ENCODE data around the gene OVOL3.
"Not testable (repeated sequence)": the region's sequence is repeated elsewhere in the genome, so short reads cannot be mapped to it uniquely, and the experiment has no call there.

The OVOL3 gene

DNA sequence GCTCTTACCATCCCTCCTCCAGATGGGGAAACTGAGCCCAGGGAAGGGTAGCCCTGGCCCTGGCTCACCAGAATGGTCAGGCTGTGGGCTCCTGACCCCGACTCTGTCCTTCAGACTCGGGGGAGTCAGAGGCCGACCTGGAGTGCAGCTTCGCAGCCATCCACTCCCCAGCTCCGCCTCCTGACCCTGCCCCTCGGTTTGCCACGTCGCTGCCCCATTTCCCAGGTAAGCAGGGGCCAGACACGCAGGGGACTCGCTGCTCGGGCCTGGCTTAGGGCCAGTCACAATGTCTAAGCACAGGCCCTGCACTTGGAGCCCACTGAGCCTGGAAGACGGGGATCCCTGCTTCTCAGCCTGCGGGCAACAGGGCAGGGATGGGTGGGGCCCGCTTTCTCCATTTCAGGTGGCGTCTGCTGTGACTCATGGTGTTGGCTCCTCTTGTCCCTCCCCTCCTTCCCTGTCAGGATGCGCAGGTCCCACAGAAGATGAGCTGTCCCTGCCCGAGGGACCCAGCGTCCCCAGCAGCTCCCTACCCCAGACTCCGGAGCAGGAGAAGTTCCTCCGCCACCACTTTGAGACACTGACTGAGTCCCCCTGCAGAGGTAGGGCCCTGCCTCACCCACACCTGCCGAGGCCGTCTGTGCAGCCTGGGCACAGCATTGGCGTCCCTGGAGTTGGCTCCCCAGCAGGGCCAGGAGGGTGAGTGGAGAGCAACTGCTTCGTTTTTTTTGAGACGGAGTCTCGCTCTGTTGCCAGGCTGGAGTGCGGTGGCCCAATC is 9.2 kb upstream of the OVOL3 start:
- no peak for DNase-seq

DNA sequence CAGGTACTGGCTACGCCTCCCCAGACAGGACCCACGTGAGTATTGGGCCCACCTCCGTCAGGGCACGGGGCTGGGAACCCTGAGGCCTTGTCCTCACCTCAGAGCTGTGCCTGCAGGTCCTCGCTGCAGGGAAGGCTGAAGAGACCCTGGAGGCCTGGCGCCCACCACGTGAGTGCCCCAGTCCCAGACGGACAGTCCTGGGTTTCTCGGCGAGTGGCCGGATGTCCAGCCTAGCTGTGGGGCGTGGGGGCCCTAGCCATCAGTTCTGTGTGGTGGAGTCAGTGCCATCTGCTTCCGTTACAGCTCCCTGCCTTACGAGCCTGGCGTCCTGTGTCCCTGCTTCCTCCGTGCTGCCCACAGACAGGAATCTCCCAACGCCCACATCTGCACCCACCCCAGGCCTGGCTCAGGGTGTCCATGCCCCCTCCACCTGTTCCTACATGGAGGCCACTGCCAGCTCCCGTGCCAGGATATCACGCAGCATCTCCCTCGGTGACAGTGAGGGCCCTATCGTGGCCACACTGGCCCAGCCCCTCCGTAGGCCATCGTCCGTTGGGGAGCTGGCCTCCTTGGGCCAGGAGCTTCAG is 7.8 kb upstream of the OVOL3 start:
- DNase-seq: no peak

DNA sequence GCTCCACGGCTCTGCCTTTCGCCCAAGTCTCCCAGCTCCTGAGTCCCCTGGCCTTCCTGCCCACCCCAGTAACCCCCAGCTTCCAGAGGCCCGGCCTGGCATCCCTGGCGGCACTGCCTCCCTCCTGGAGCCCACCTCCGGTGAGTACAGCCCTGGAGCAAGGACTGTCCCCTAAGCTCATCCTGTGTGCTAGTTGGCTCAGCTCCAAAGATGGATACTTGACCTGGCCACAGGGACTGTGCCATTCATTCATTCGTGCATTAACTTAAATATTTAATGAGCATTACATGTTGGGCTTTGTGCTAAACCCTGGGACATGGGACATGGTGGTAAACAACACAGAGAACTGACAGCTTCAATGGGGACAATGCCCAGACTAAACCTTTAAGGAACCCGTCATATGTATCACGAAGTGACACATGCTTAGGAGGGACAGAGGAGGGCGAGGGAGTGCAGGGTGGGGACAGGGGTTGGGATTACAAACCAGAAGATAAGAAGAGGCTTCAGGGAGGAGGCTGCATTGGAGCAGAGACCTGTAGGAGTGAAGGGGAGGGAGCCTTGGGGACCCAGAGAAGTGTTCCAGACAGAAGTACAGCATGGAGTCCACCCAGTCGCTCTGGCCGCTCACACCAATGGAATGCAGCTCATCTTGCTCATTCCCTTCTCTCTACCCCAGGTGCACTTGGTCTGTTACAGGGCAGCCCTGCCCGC is 6.9 kb upstream of the OVOL3 start:
- DNase-seq: no peak

DNA sequence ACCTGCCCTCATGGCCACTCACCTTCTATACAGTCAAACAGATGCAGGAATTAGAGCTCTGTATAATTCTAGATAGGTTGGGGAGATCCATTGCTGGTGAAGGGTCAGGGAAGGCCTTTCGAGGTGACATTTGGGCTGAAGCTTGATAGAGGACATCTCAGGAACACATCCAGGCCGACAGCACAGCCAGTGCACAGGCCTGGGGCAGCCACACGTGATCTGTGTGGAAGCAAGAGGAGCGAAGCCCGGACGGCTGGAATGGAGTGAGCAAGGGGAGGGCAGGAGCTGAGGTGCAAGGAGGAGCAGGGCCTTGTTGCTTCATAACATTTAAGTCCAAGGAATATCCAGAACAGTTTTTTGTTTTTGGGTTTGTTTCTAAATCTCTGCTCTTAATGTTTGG is 4.5 kb upstream of the OVOL3 start:
- no peak for DNase-seq

DNA sequence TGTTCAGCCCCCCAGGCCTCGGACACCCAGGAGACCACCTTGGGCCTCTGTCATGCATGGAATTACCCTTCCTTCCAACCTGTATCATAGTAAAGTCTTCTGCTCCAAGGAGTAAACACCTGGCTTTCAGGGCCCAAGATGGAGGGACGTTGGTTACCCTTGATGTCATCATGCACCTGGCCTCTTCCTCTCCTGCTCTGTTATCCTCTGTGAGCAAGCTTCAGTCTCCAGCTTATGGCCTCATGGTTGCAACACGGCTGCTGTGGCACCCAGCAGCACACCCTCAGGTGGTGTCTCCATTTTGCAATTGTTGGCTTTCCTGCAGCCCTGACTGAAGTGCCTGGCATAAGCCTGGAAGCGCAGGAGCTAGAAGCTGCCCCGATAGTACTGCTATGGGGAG is 4.0 kb upstream of the OVOL3 start:
- no peak for DNase-seq

DNA sequence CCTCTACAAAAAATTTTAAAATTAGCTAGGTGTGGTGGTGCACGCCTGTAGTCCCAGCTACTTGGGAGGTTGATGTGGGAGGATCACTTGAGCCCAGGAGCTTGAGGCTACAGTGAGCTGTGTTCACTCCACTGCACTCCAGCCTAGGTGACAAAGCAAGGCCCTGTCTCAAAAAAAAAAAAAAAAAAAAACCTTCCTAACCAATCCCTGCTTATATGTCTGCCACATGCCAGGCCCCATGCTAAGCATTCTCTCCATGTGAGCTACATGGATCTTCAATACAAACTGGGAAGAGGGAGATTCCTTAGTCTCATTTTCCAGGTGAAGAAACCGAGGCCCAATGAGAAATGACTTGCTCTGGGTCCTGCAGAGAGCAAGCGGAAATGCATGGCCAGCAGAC is 2.3 kb upstream of the OVOL3 start:
- DNase-seq: no peak

DNA sequence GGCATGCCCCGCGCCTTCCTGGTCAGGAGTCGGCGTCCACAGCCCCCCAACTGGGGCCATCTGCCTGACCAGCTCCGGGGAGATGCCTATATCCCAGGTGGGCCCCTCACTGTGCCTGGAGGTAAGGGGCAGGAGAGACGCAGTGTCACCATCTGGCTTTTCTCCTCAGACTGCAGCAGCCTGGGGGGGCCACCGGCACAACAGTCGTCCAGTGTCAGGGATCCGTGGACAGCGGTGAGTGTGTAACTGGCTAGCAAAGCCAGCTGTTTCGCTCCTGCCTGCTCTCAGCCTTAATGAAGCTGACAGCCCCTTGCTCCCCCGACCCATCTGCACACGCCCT is 227 bp downstream of the OVOL3 start:
- DNase-seq: no peak

DNA sequence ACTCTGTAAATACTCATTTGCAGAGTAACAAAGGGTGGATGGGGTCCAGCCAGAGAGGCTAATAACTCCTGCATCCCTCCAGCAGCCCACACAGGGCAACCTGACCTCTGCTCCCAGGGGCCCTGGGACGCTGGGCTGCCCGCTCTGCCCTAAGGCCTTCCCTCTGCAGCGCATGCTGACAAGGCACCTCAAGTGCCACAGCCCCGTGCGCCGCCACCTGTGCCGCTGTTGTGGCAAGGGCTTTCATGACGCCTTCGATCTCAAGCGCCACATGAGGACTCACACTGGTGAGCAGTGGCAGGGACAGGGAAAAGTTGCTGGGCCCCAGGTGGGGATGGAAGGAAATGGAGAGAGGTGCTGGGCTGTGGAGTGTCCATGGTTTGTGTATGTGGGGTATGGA is 1.7 kb downstream of the OVOL3 start:
- DNase-seq: no peak

DNA sequence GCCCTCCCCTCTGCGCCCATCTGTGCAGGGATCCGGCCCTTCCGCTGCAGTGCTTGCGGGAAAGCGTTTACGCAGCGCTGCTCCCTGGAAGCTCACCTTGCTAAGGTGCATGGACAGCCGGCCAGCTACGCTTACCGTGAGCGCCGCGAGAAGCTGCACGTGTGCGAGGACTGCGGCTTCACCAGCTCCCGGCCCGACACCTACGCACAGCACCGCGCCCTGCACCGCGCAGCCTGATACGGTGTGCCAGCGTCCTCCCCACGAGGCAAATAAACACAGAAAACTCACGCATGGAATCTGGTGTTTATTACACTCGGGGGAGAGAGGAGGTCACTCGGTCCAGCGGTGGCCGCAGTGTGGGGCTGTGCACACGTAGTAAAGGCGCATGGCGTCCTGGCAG is 2.5 kb downstream of the OVOL3 start:
- no peak for DNase-seq

DNA sequence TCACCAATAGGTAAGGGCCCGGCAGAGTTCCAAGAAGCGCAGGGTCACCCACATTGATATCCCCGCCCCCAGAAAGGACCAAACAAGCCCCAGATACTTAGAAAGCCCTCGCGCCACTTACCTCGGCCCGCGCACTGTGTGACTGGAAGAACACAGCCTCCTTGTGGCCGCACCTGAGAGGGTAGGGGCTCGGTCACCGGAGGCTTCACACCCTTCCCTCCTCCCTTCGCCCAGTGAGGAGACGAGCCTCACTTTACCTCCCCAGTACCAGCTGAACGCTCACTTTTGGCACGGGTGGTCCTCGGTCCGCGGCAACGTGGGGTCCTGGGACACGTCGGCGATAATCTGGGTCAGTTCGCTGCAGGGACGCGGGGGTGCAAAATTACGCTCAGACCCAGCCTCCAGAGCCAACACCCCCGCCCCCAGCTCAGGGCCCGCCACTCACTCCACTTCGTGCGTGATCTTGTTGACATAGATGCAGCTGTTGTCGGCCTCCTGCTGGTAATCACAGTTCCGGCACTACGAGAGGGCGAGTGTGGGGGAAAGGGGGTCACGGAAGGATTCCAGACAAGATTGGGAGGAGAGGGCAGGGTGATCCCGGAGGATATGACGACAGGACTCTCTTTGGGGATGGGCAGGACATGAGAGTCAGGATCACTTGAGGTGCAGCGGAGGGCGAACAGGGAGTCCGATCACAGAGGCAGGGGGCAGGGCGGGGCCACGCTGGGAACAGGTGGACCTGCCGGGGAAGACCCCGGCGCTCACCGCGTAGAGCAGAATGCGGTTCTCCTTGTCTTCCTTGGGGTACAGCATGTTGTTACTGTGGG is 3.2 kb downstream of the OVOL3 start:
- peak; percentile 74 for DNase-seq

DNA sequence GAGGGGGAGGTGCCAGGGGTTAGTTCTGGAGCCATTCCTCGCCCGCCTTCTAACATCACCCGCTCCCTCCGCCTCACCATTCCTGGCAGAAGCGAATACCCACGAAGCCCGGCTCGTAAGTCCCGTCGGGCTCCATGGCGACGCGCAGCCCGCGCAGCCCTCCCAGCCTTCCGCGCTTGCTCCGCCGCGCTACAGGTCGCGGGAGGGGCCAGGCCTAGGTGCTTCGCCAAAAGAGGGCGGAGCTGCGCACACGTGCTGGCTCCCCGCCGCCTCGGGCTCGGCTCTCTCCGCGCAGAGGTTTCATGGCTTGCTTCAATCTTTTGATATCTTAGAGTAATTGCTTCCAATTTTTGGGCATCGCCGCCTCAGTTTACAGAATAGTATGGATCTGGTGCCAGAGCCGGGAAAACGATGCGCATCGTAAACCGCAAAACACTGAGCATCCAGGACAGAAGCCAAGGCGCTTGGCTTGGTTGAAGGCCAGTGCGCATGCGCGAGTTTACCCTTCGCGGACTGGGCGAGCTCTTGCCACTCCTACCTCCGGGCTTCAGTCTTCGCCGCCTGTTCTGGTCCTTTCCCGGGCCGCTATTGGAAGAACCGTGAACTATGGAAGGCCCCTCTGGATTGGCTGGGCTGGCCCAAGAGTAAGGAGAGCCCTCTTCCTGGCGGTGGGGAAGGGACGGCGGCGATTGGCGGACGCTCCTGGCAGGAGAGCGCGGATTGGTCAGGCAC is 3.9 kb downstream of the OVOL3 start, which contains the start of gene POLR2I:
Gene POLR2I, minus strand, starts transcription at position 155 of the 732 bp plus-strand sequence. Its CDS starts 19 bp downstream, at position 136.
- peak; percentile 100 for DNase-seq

DNA sequence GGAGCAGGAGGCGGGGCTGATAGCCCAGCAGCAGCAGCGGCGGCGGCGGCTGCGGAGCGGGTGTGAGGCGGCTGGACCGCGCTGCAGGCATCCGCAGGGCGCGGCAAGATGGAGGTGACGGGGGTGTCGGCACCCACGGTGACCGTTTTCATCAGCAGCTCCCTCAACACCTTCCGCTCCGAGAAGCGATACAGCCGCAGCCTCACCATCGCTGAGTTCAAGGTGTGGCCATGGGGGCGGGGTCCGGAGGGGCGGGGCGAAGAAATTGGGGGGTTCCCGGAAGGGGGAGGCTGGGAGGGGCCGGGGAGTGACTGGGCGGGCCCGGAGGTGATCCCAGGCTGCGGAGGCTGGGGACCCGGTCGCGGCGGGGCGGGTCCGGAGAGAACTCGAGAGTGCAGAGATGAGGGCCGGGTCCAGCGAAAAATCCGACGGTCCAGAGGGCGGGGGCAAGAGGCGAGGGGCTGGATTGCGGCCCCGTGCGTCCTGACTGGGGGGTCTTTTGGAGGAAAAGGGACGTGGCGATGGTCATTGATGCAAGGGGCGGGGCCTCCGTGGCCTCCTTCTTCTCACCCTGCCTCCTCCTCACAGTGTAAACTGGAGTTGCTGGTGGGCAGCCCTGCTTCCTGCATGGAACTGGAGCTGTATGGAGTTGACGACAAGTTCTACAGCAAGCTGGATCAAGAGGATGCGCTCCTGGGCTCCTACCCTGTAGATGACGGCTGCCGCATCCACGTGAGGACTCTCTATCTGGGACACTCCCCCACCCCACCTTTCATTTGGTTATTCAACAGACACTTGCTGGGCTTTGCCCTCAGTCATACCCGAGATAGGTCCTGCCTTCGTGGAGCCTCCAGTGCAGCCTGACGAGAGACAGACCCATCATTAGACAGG is 4.8 kb downstream of the OVOL3 start, which contains the start of gene TBCB:
Gene TBCB, plus strand, starts transcription at position 16 of the 891 bp plus-strand sequence. Its CDS starts 93 bp downstream, at position 109.
- no peak for DNase-seq

DNA sequence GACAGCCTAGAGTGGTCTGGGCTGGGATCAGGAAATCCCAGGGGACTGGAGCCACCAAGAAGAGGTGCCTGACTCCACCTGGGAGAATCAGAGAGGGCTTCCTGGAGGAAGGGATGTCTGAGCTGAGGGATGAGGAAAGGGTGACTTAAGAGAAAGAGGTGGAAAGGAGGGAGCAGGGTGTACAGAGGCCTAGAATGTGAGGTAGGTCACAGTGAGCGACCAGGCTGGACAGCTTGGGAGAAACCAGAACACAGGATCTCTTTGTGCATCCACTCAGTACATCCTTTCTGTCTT is 5.3 kb downstream of the OVOL3 start:
- no peak for DNase-seq

DNA sequence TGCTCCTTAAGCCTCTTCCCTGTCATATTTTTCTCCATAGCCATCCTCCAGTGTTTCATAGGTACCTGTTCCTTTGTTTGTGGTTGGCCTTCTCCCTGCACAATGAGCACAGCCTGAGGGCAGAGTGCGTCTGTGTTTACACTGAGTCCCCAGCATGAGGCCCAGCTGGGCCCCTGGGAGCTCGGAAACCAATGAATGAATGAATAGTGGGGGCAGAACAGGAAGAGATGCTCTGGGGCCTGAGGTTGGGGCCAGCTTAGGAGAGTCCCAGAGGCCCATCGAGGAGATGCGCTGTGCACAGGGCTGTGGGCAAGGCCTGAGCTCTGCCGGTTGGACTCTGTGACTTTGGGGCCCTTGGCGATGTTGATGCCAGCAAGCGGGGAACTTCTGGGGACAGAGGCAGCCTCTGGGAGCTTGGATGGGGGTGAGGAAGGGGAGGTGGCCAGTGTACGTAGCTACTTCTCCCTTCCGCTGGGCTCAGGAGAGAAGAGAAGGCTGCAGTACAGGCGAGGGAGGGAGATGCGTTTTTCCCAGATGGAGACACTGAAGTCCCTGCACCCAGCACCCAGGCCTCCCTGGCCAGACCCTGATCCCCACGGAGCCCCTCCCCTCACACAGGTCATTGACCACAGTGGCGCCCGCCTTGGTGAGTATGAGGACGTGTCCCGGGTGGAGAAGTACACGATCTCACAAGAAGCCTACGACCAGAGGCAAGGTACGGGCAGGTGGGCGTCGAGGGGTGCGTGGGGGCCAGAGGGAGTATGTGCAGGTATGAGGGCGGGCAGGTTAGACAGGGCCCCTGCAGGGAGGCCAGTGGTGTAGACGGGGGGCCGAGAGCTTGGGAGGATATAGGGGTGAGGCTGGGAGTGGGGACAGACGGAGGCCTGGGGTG is 9.4 kb downstream of the OVOL3 start:
- DNase-seq: peak; percentile 99

DNA sequence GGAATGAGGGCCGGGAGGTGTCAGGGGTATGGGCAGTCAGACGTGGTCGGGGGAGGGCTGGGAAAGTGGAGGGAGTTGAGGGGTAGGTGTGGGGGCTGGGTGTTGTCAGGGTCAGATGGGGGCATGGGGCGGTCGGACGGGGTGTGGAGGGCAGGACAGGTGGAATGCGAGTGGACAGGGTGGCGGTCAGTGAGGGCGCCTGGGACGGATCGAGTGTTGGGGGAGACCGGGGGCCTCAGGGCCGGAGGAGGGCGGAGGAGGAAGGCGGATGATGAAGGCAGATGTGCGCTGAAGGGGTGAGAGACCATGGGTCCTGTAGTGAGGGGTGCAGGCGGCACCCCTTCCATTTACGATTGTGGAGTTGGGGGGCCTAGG is 10.0 kb downstream of the OVOL3 start:
- DNase-seq: no peak

DNA sequence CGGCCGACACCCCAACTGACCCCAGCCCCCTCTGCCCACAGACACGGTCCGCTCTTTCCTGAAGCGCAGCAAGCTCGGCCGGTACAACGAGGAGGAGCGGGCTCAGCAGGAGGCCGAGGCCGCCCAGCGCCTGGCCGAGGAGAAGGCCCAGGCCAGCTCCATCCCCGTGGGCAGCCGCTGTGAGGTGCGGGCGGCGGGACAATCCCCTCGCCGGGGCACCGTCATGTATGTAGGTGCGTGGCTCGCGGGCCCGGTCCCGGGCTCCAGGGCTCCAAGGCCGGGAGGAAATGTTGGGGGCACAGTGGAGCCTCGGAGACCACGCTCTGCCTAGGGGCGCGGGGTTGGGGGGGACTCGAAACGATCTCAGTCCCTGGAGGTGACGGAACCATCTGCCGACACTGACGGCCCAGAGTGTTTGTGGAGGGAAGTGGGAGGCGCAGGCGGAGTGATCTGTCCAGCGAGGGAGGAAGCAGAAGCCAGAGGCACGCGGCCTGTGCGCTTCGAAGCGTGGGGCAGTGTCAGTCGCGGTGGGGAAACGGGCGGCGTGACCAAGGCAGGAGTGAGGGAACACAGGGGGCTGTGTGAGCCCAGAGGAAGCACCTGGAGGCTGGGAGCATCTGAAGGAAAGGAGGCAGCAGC is 10.7 kb downstream of the OVOL3 start:
- DNase-seq: no peak

DNA sequence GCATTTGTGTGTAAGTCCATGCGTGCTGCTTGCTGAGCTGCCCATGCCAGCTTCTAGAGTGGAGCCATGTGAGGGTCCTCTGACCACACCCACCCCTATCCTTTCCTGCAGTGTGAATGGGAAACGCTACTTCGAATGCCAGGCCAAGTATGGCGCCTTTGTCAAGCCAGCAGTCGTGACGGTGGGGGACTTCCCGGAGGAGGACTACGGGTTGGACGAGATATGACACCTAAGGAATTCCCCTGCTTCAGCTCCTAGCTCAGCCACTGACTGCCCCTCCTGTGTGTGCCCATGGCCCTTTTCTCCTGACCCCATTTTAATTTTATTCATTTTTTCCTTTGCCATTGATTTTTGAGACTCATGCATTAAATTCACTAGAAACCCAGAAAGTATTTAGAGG is 14.6 kb downstream of the OVOL3 start:
- DNase-seq: no peak

DNA sequence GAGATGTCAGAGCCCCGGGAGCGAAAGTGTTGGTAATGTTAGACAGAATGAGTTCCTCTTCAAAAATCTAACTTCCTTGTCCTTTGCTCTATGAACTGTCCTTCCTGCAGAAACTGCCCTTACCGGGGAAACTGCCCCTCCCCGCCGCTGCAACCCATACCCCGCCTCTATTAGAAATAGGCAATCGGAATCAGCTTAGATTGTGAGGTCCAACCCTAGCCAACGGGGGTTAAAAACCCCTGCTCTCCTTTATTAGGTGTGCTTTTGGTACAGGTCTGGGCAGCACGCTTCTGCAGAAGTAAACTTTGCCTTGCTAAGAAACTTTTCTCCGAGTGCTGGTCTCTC is 17.4 kb downstream of the OVOL3 start:
- no peak for DNase-seq

DNA sequence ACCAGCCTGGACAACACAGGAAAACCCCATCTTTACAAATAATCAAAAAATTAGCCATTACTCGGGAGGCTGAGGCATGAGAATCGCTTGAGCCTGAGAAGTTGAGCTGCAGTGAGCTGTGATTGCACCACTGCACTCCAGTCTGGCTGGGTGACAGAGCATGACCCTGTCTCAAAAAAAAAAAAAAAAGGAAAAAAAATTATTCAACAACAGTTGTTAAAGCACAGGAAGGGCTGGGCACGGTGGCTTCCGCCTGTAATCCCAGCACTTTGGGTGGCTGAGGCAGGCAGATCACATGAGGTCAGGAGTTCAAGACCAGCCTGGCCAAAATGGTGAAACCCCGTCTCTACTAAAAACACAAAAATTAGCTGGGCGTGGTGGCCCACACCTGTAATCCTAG is 20.3 kb downstream of the OVOL3 start:
- DNase-seq: not testable (repeated sequence)

DNA sequence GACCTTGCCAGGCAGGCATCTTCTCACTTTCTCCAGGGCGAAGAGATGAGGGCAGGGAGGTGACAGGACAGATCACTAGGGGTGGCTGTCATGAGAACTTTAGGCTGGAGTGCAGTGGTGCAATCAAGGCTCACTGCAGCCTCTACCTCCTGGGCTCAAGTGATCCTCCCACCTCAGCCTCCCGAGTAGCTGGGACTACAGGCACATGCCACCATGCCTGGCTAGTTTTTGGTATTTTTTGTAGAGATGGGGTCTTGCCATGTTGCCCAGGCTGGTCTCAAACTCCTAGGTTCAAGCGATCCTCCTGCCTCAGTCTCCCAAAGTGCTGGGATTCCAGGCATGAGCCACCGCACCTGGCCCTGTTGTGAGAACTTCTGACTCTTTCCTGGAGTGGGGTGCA is 23.9 kb downstream of the OVOL3 start:
- not testable (repeated sequence) for DNase-seq
